HG02970 (cell line): ENCODE results near the gene PLIN5.

Experiments used
- ATAC-seq: cut with Tn5 transposase; IDR thresholded peaks from one replicate; pipeline ENCODE4 v1.9.1; 2021; ENCODE audit warnings: mild to moderate bottlenecking, moderate library complexity, moderate number of reproducible peaks; ENCODE audit not compliant: unreplicated experiment, low FRiP score

Gene PLIN5

GRCh38 chr19:4534836-4535658 lies at the start of gene PLIN5:
Gene PLIN5, minus strand, starts transcription at chr19:4535224. Its CDS starts 1,150 bp downstream, at chr19:4534074.
- no peak for ATAC-seq

GRCh38 chr19:4583961-4584669 lies 49.1 kb upstream of the PLIN5 start:
- no peak for ATAC-seq

- no peak for ATAC-seq
Measured at GRCh38 chr19:4582980-4583842, 48.2 kb upstream of the PLIN5 start.

- no peak for ATAC-seq
Measured at GRCh38 chr19:4581666-4582553, 46.9 kb upstream of the PLIN5 start.

GRCh38 chr19:4580961-4581665 lies 46.1 kb upstream of the PLIN5 start:
- ATAC-seq, result no peak

- no peak for ATAC-seq
Measured at GRCh38 chr19:4580021-4580901, 45.2 kb upstream of the PLIN5 start.

- no peak for ATAC-seq
Measured at GRCh38 chr19:4579389-4579788, 44.4 kb upstream of the PLIN5 start.

GRCh38 chr19:4578552-4579248 lies 43.7 kb upstream of the PLIN5 start:
- no peak for ATAC-seq

GRCh38 chr19:4577020-4577782 lies 42.2 kb upstream of the PLIN5 start:
- ATAC-seq, result no peak

- ATAC-seq, result no peak
Measured at GRCh38 chr19:4576016-4576933, 41.3 kb upstream of the PLIN5 start.

GRCh38 chr19:4575267-4576015 lies 40.4 kb upstream of the PLIN5 start:
- ATAC-seq, result no peak

GRCh38 chr19:4573682-4574081 lies 38.7 kb upstream of the PLIN5 start:
- ATAC-seq, result no peak

GRCh38 chr19:4571305-4571917 lies 36.4 kb upstream of the PLIN5 start:
- ATAC-seq, result no peak

- no peak for ATAC-seq
Measured at GRCh38 chr19:4570916-4571304, 35.9 kb upstream of the PLIN5 start.

- no peak for ATAC-seq
Measured at GRCh38 chr19:4570402-4570801, 35.4 kb upstream of the PLIN5 start.
